ENCODE data around the gene TMEM145.
"Not testable (repeated sequence)": the region's sequence is repeated elsewhere in the genome, so short reads cannot be mapped to it uniquely, and the experiment has no call there.

The TMEM145 gene

GRCh38 chr19:42316223-42317211 lies 3.4 kb downstream of the TMEM145 start:
- DNase-seq: peak; percentile 26 to 54 (median 29)

DNA sequence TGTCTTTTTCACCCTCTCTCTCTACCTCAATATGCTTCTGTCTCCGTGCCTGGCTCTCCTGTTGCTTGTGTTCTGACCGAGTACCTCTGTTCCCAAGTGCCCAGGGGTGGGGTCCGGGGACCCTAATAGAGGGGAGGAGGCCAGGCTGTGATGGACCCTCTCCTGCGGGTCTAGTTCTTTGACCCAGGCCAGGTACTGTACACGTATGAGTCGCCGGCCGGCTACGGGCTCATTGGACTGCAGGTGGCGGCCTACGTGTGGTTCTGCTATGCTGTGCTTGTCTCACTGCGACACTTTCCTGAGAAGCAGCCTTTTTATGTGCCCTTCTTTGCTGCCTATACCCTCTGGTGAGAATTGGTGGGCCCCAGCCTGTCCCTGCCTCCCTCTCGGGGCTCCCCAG lies 4.4 kb downstream of the TMEM145 start:
- no peak for DNase-seq

DNA sequence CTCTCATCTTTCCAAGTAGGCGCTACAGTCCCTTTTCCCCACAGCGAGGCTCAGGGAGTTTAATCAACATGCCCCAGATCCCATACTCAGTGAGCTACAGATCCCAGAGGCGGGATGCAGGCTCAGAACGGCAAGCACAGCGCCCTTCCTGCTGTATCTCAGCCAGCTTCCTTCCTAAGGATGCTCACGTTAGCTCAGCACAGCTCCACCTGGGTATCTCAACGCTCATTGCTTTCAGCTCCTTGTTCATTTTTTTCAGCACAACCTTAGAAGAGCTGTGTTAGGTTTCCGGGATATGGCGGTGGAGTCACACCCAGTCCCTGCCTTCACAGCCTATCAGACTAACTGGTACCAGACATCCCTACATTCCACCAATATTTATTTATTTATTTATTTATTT lies 9.2 kb downstream of the TMEM145 start:
- no peak for DNase-seq

- no peak for DNase-seq
Observed at GRCh38 chr19:42323473-42323851, 10.4 kb downstream of the TMEM145 start.

- DNase-seq: peak in 2 of 3 donors; percentile 25 to 54
Observed at GRCh38 chr19:42323852-42324654, 10.9 kb downstream of the TMEM145 start.

DNA sequence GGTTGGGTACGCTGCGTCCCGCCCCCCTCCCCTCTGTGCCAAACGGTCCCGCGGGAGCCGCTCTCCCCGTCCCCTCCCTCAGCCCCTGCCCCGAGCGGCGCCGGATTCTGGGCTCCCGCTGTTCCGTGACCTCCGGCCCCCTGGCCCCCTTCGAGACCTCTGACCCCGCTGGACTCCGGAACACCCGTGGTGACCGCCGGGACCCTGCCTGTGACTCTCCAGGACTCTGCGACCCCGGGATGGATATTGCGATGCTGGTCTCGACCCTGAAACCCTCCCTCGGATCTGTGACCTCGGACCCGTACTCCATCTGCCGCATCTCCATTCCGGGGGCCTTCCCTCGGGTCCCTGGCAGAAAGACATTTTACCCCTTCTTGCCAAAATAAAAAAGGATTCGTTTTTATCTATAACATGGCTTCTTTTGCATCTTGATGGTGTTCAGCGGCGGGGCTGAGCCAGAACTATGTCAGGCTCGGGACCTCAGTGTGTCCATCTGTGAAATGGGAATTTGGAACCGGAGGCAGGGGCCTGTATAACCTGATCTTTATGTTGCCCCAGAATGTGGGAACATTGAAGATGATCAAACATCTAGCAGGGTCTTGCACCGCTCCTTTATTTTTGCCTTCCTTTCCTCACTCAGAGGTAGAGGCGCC lies 11.7 kb downstream of the TMEM145 start:
- no peak for DNase-seq

DNA sequence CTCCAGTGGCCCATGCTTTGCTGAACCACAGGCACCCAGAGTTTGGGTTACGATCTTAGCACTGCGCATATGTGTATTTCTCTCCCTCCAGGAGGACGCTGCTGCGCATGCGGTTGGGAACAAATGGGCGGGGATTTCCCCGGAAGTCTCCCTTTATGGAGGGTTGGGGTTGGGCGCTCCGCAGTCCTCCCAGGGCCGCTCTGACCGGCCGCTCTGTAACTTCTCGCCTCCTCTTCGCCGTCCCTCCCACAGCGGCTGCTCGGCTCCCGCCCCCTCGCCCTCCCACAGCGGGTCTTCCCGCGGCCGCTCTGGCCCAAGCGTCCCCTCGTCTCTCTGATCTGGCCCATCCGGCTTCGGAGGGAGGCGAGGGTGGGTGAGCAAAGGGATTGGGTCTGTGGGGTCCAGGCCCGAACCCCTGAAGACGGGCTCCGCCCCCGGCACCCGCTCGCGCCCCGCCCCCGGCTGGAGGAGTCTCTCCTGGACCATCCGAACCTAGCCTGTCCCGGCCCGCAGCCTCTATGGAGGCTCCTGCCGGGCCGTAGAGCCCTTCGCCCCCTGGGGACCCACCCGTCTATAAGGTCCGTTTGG lies 12.3 kb downstream of the TMEM145 start, which contains the start of gene MEGF8:
Gene MEGF8 (plus strand): TSS at position 328 of the 588 bp plus-strand sequence. CDS start 609 bp downstream, outside the sequence.
- DNase-seq: peak; percentile 98 to 99 (median 99)

DNA sequence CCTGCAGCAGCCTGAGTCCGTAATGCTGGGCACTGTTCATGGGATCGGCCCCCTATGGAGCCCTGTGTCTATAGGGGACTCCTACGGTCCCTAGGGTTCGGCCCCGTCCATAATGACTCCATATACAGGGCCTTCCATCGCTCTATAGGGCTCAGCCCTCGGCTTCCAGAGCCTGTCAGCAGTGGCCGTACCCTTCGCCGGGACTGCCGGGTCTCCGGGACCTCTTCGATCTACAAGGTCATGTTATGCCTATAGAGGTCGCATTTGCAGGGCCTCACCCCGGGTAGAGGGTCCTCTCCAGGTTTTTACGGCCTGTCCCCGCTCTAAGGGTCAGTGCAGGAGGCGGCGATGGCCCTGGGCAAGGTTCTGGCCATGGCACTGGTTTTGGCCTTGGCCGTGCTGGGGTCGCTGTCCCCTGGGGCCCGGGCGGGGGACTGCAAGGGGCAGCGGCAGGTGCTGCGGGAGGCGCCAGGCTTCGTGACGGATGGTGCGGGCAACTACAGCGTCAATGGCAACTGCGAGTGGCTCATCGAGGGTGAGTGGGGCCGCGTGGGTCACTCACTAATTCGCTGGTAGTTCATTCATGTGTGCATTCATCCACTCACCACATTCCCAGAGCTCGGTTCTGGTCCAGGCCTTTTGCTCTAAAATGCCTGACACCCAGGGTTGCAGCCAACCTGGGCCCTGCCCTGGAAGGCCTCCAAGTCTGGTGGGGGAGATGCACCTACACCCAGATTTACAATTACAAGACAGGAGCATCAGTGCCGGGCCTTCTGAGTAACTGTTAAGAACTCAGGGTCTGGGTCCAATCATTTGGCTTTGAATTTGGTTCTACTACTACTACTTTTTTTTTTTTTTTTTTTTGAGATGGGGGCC lies 13.0 kb downstream of the TMEM145 start:
- peak; percentile 30 to 55 (median 38) for DNase-seq

DNA sequence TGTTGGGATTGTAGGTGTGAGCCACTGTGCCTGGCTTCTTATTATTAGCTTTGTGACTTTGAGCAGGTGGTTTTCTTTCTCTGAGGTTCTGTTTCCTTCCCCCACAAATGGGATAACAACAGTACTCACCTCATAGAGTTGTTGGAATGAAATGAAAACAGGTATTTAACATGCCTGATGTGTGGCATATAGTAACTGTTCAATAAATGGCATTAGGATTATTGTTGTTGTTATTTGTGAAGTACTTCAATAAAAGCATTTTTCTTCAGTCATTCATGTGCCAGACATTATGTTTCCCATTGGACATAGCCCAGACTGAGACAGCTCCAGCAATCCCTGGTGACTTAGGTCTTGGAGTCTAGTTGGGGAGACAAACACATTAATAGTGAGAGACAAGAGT lies 13.9 kb downstream of the TMEM145 start:
- DNase-seq: no peak

GRCh38 chr19:42327381-42327780 lies 14.3 kb downstream of the TMEM145 start:
- DNase-seq: no peak

DNA sequence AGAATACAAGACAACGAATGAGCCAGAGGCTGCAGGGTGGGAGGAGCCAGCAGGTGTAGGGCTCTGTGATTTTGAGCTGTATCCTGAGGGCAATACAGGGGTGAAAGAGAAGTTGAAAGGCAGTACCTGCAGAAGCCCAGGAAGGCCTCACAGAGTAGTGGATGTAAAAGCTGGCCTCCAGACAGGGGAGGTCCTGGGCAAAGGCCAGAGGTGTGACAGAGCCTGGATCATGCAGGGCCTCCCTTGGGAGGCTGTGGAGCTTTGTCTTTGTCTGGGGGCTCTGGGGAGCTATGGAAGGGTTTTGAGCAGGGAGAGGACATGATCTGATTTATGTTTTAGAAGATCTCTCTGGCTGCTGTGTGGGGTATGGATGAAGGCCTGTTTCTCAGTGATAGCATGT lies 15.0 kb downstream of the TMEM145 start:
- no peak for DNase-seq

GRCh38 chr19:42328854-42329253 lies 15.7 kb downstream of the TMEM145 start:
- no peak for DNase-seq

GRCh38 chr19:42330241-42330711 lies 17.2 kb downstream of the TMEM145 start:
- no peak for DNase-seq

DNA sequence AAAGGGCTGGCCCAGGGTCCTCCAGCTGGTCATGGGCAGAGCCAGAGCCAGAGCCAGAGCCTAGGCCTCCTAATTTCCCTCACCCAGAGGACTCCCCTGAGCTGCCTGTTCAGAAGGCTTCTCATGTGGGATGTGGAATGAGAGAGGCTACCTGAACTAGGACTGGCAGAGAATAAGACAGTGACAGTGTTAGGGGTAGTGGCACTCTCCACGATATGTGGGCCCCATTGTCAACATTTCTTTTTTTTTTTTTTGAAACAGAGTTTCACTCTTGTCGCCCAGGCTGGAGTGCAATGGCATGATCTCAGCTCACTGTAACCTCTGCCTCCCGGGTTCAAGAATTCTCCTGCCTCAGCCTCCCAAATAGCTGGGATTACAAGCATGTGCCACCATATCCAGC lies 18.2 kb downstream of the TMEM145 start:
- not testable (repeated sequence) for DNase-seq

DNA sequence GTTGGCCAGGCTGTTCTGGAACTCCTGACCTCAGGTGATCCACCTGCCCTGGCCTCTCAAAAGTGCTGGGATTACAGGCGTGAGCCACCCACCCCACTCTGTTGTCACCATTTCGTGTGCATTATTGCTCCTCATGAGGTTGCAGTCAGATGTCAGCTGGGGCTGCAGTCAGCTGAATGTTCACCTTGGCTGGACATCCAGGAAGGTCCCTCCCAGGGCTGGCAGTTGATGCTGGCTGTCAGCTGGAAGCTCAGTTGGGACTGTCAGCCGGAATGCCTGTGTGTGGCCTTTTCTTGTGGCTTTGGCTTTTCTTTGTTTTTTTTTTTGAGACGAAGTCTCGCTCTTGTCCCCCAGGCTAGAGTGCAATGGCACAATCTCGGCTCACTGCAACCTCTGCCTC lies 18.9 kb downstream of the TMEM145 start:
- no peak for DNase-seq

DNA sequence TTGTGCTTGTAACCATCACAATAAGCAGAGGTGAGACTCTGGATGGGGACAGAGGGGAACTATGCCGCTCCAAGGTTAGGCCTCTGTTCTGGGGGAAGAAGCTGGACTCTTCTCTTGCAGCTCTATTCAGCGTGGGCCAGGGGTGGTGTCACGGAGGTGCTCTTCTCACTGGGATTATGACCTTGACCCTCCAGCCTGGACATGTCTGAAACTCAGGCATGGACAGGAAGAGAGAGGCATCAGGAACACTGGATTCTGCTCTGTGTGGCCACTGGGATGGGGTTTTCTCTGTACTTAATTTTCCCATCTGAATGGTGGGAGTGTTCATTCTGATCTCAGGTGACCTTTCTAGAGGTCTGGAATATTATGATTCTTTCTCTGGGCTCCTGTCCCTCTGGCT lies 19.9 kb downstream of the TMEM145 start:
- no peak for DNase-seq

DNA sequence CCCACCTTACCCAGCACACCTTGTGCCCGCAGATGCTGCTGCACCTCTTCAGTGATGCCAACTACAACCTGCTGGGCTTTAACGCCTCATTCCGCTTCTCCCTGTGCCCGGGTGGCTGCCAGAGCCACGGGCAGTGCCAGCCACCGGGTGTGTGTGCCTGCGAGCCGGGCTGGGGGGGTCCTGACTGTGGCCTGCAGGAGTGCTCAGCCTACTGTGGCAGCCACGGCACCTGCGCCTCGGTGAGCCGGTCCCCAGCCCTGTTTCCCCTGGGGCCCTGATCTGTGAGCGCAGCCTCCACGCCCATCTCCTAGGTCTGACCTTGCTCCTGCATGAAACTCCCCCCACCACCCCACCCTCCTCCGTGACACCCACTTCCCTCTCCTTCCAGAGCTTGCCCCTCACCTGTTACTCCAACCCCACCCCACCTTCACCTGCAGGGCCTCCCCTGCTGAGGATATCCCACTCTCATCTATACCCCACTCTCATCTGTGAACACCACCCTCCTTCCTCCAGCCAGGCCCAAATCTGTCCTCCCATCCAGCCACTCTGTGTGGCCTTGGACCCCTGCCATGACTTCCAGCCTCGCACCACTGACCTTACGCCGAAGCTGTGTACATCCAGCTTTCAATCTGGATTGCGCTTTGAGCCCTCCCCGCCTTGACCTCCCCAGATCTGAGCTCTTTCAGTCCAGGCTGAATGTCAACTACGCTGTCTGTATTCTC lies 21.0 kb downstream of the TMEM145 start:
- DNase-seq: no peak

DNA sequence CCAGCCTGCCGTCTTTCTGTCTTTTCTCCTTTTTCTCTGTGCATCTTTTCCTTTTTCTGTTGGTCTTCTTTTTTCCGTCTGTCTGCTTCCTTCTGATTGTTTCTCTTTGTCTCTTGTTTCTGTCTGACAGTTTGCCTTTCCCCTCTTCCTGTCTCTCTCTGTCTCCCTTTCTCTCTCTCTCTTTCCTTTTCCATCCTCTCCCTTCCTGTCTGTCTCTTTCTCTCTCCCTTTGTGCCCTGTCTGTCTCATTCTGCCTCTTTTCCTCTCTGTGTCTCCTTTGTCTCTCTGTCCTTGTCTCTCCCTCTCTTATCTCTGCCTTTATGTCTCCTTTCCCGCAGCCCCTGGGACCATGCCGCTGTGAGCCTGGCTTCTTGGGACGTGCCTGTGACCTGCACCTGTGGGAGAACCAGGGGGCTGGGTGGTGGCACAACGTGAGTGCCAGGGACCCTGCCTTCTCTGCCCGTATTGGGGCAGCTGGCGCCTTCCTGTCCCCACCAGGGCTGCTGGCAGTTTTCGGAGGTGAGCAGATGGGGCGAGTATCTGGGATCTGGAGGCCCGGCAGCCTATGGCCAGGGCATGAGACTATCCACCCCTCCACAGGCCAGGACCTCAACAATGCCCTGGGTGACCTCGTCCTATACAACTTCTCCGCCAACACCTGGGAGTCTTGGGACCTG lies 21.7 kb downstream of the TMEM145 start:
- no peak for DNase-seq

DNA sequence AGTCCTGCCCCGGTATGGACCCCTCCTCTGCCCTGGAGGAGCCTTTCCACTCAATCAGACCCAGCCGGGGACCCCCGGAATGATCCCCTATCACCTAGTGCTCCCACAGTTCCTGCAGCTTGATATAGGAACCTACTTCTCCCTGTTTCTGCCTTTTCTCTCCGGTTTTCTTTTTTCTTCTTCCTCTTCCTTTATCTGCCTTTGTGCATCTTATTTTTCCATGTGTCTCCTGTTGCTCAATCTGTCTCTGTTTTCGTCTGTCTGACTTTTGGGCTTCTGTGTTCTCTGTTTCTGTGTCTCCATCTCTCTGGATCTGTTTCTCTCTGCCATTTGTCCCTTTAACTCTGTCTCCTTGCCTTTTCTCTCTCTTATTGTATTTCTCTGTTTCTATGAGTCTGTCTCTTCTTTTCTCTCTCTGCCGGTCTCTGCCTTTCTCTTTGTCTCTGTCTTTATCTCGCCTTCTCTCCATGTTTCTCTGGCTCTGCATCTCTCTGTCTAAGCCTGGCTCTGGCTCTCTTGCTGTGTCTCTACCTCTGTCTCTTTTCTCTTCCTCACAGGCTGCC lies 22.3 kb downstream of the TMEM145 start:
- DNase-seq: no peak

DNA sequence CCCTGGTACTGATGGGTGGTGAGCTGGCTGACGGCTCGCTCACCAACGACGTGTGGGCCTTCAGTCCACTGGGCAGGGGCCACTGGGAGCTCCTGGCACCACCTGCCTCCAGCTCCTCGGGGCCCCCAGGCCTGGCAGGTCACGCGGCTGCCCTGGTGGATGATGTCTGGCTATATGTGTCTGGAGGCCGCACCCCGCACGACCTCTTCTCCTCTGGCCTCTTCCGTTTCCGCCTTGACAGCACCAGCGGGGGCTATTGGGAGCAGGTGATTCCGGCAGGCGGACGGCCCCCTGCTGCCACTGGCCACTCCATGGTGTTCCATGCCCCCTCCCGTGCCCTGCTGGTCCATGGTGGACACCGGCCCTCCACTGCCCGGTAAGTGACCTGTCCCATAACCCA lies 22.9 kb downstream of the TMEM145 start:
- DNase-seq: no peak
